22Rv1 (cell line): Measurements from ENCODE around the gene ERVH48-1.

Experiments
- H3K27ac ChIP-seq: fragments of 450-650 bp; 2 replicates; pipeline ENCODE4 v1.5.1; 2017
- CTCF ChIP-seq: fragments of 450-650 bp; IDR thresholded peaks from 2 replicates; pipeline ENCODE4 v1.5.1; 2017; ENCODE audit warnings: mild to moderate bottlenecking
- ZFX ChIP-seq: fragments of 450-650 bp; IDR thresholded peaks from 2 replicates; pipeline ENCODE4 v1.6.1; 2017; ENCODE audit warnings: antibody characterized with exemption, borderline replicate concordance

Gene ERVH48-1

GRCh38 chr21:42873096-42873495, 52.3 kb downstream of the ERVH48-1 start:
- TF ChIP-seq CTCF (no peak), ZFX (no peak)
- no peak overlapping the region for H3K27ac ChIP-seq

- TF ChIP-seq ZFX (no peak), CTCF (no peak)
- no peak overlapping the region for H3K27ac ChIP-seq
Measured at GRCh38 chr21:42868196-42868595, 57.2 kb downstream of the ERVH48-1 start.
